ENCODE results near the gene NDUFB3.
"Not testable (repeated sequence)": the region's sequence is repeated elsewhere in the genome, so short reads cannot be mapped to it uniquely, and the experiment has no call there.

DNA sequence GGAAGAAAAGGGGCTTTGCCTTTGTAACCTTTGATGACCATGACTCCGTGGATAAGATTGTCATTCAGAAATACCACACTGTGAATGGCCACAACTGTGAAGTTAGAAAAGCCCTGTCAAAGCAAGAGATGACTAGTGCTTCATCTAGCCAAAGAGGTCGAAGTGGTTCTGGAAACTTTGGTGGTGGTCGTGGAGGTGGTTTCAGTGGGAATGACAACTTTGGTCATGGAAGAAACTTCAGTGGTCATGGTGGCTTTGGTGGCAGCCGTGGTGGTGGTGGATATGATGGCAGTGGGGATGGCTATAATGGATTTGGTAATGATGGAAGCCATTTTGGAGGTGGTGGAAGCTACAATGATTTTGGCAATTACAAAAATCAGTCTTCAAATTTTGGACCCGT is 8.3 kb upstream of the NDUFB3 start:
- TF ChIP-seq, protein P1, sequence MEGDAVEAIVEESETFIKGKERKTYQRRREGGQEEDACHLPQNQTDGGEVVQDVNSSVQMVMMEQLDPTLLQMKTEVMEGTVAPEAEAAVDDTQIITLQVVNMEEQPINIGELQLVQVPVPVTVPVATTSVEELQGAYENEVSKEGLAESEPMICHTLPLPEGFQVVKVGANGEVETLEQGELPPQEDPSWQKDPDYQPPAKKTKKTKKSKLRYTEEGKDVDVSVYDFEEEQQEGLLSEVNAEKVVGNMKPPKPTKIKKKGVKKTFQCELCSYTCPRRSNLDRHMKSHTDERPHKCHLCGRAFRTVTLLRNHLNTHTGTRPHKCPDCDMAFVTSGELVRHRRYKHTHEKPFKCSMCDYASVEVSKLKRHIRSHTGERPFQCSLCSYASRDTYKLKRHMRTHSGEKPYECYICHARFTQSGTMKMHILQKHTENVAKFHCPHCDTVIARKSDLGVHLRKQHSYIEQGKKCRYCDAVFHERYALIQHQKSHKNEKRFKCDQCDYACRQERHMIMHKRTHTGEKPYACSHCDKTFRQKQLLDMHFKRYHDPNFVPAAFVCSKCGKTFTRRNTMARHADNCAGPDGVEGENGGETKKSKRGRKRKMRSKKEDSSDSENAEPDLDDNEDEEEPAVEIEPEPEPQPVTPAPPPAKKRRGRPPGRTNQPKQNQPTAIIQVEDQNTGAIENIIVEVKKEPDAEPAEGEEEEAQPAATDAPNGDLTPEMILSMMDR (IDR thresholded peaks at IDR 0.05), result not testable (repeated sequence)
- not testable (repeated sequence) for TF ChIP-seq POLR2A (IDR thresholded peaks at IDR 0.05)

Data from vagina (tissue), 2 donors.